ENCODE results near the gene BTG1. TPM values are rescaled to one million over a fixed set of nuclear protein-coding genes. Genes with fewer than 3 reads are reported as not detected.
"Not testable (repeated sequence)": the region's sequence is repeated elsewhere in the genome, so short reads cannot be mapped to it uniquely, and the experiment has no call there.

The BTG1 gene
- total and polyA plus RNA-seq, 5 donors from 2014 or later: 509 to 1,342 (median 885) TPM

DNA sequence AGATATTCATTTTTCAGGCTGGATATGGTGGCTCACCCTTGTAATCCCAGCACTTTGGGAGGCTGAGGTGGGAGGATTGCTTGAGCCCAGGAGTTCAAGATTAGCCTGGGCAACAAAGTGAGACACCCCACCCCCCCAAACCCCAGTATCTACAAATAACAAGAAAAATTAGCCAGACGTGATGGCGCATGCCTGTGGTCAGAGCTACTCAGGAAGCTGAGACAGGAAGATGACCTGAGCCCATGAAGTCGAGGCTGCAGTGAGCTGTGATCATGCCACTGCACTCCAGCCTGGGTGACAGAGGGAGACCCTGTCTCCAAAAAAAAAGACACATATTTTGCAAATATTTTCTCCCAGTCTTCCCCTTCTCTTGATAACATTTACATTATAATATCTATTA lies 51.3 kb downstream of the BTG1 start:
- not testable (repeated sequence) for H3K27ac ChIP-seq (ENCODE audit: insufficient read depth, low read length, poor library complexity, severe bottlenecking); H3K36me3 Mint-ChIP-seq; H3K27me3 ChIP-seq (ENCODE audit: control insufficient read depth, insufficient read depth, low read length); H3K4me3 ChIP-seq (ENCODE audit: low read depth, low read length); ATAC-seq (ENCODE audit: low read depth in 2 of 2); H3K27me3 Mint-ChIP-seq; H3K27ac Mint-ChIP-seq; H3K9me3 Mint-ChIP-seq; H3K36me3 ChIP-seq (ENCODE audit: control insufficient read depth, insufficient read depth, low read length); H3K9me3 ChIP-seq (ENCODE audit: control insufficient read depth in 2 of 2, low read length in 2 of 2)
- peak in 1 of 3 donors; percentile 31 for DNase-seq
- H3K4me1 ChIP-seq (ENCODE audit: control insufficient read depth, insufficient read depth, low read length, poor library complexity, severe bottlenecking): peaks cover 34% of the 10 kb centered on the region
- H3K4me3 Mint-ChIP-seq: peak overlapping the region in 1 of 4 donors; percentile 4
- H3K4me1 Mint-ChIP-seq: peaks cover 10 to 60% (median 49%) of the 10 kb centered on the region in 4 donors

Measured in CD4-positive, CD25-positive, alpha-beta regulatory T cell (primary cell).